HuH-7 (cell line): Measurements from ENCODE around the gene CEP83.

Source experiments
- DNase-seq: peaks from one replicate; pipeline ENCODE4 v3.0.0; 2011; ENCODE audit warnings: low spot score

CEP83 gene

DNA sequence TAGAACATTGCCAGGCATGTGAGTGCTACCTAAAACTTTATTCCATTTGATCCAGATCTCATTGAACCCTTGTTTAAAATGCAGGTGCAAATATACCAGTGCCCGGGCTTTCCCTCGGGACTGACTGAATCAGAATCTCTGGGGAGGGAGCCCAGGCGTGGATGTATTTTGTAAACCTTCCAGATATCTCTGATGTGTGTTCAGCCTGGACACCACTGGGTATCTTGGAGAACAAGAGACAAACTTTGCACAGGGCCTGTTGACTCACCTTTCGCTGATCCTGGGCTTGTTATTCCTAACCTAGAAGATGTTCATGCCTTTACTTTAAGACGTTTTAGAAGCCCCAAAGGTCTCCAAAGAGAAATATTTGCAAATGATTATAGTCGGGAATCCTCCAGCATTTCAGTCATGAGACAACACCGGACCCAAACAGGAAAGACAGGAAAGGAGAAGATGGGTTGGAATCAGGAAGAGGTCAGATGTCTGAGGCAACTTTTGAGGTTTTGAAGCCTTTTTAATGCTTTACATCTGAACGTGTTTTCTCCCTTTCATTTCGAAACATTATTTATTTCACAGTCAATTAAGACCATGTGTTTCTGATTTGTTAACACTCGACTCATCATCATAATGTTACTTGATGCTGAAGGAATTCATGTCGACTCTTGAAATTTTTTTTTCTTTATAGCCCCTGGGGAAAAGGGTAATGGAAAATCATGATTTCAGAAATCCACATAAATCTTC lies 192.7 kb downstream of the CEP83 start:
- no peak for DNase-seq

GRCh38 chr12:94265966-94266745 lies 193.5 kb downstream of the CEP83 start:
- no peak for DNase-seq

GRCh38 chr12:94265539-94265938 lies 194.1 kb downstream of the CEP83 start:
- no peak for DNase-seq

GRCh38 chr12:94264736-94265485 lies 194.8 kb downstream of the CEP83 start:
- DNase-seq, result no peak

DNA sequence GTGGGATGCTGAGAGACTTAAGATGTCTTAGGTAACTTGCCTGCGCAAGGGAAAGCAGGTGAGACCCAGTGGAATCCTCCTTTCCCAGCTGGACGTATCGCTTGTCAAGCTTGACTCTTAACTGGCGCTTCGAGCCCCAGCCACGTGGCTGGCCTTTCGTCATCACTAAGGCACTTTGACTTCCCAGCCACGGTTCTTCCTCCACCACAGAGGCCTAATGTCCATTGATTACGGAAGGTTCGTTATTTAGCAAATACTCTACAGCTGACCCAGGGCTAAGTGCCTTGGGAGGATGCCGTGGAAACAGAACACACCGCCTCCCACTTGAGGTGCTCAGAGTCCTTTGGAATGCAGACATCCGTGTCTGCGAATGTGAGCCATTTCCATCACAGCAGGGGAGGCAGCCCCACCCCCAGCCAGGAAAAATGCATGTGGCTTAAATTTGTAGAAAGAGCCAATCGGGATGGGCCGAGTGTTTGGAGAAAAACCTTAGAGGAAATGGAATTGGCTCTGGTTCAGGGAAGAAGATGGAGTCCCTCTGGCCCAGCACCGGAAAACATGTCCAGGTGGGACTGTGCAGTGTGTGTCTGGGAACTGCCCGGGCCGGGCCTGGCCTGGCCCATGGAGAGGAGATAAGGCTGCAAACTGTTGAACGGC lies 195.6 kb downstream of the CEP83 start:
- no peak for DNase-seq

GRCh38 chr12:94263011-94263811 lies 196.5 kb downstream of the CEP83 start:
- DNase-seq, result no peak

DNA sequence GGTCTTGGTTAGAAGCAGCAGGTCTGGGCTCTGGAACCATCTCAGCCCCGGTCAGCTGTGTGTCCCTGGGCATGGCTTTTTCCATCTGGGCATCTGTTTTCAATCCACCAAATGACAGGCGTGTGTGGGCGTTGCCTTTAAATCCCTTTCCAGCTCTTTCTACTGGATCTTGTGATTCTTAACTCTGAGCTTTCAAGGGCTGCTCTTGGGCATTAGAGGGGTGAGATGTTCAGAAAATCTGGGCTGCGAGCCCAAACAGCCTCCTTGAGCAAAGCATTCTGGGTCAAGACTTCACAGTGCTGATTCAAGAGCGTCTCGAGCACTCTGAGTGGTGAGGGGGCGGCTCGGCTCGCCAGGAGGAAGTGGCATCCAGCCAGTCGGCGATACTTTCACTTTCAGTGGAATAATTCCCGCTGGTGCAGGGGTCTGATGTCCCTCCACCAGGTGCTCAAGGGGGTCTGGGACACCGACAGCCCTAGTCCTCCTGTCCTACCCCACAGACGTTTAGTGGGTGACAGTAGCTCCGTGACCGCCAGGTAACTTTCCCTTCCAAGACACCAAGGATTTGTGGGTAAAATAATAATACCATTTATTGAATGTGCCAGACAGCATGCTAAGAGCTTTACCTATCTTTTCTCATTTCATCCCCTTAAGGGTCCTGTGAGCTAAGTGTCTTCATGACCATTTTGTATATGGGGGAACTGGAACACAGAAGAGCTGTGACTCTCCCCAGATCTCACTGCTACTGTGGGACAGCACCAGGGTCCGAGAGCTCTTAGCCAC lies 197.2 kb downstream of the CEP83 start:
- no peak for DNase-seq

DNA sequence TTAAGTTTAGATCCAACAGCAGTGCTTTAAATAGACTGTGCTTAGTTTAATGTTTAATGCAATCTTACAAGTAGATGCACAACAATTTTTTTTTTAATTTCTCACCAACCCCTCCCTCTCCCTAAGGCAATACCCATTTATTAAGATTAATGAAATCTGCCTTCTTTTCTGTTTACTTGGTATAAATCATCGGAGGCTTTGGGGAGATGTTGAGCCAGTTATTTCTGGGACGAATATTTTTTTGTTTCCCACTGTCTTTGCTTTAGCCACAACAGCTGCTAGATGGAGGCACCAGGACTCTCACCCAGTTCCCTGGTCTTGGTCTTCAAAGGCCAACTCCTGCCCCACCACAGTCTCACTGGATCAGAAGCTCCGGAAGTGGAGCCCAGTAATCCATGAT lies 197.9 kb downstream of the CEP83 start:
- DNase-seq, result no peak

DNA sequence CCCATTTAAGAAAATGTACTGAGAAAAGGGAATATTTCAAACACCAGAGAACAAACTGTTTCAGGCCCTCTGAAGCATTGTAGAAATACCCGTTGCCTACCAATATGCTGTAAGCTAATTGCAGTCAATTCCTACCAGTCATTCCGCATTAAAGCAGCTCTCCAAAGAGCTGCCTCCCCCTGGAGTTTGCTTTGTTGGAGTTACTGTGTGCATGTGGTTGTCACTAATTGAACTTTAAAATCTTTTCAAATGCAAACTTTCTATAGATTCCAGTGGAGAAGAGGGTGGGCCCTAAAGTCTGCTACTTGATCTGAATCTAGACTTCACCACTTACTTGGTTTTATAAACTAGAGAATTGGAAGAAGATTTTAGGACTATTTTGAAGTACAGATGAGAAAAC lies 198.5 kb downstream of the CEP83 start:
- no peak for DNase-seq

- DNase-seq, result no peak
These were observed 198.9 kb downstream of the CEP83 start for GRCh38 chr12:94260717-94261116.

- DNase-seq, result no peak
These were observed 199.7 kb downstream of the CEP83 start for GRCh38 chr12:94260017-94260416.

GRCh38 chr12:94258593-94258992 lies 201.1 kb downstream of the CEP83 start:
- no peak for DNase-seq
